NCI-H1105 (cell line): Measurements from ENCODE around the gene UGT1A3.

ENCODE experiments used
- DNase-seq: peaks from one replicate; lab custom pipeline; 2025; lab: John Stamatoyannopoulos, UW

Gene UGT1A3

DNA sequence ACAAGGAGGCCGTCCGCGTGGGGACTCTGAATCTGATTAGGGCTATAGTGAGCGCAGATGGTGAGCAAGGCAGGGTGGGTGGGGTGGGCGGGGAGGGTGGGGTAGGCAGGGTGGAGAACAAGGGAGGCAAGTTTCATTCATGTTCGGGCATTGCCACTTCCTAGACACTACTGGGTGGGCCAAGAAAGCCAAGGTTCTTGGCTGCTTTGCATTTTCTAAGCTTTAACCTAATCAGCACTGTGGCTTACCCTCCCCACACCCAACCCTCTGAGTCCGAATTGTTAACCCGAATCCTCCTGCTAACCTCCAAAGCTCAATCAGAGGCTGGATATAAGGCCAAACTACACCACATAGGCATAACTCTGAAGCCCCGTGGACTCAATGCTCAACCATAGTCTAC lies 67.4 kb downstream of the UGT1A3 start:
- no peak for DNase-seq

DNA sequence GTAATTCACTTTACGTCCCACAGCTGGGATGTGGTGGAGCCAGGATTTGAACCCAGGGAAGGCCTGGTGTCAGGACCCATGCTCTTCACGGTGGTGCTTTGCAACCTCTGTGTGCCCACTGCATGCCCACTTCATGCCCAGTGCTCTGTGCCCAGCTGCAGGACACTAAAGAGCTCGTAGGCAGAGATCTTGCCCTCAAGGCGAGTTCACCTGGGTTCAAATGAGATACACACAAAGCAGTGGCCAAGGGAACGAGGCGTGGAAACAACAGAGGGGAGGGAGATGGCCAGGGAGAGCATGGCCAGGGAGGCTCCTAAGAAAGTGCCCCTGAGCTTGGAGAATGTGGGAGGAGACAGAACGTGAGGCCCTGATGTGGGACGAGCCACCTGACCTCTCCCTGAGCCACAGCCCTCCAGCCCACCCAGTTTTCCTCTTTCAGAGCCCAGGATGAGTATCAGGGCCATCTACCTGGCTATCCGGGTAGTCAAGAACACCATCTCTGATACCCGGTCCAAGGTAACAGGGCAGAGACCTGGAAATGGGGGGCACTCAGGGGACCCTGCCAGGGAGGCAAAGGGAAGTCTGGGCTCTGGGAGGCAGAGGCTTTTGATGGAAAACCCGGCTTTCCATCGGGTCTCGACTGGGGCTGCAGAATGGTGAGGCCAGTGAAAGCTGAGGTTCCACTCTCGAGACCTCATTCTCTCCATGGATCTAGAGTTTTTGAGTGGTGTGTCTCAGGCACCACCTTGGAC lies 69.7 kb downstream of the UGT1A3 start:
- DNase-seq: no peak

DNA sequence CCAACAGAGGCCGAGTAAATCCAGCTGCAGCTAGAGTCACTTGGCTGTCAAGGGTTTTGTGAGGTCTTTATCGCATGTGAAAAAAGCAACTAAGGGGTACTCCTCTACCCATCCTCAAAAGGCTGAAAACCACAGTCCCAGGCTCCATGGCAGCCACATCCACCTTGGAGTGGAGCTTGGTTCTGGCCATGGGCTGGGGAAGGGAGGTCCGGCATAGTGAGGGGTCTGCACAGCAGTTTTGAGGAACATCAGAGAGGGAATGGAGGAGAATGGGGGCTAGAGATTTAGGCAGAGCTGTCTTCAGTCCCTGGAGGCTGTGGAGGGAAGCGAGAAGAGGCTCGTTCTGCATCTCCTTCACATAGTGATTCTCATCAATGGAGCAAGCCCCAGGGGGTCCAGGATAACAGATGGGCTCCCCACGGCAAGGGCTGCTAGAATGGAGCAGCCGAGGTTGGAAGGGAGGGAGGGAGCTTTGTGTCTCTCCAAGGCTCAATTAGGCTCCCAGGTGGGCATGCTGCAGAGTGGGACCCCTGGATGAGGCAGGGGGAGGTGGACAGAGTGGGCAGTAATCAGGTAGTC lies 70.3 kb downstream of the UGT1A3 start:
- no peak for DNase-seq

- no peak for DNase-seq
Measured at GRCh38 chr2:233799716-233800115, 70.9 kb downstream of the UGT1A3 start.

DNA sequence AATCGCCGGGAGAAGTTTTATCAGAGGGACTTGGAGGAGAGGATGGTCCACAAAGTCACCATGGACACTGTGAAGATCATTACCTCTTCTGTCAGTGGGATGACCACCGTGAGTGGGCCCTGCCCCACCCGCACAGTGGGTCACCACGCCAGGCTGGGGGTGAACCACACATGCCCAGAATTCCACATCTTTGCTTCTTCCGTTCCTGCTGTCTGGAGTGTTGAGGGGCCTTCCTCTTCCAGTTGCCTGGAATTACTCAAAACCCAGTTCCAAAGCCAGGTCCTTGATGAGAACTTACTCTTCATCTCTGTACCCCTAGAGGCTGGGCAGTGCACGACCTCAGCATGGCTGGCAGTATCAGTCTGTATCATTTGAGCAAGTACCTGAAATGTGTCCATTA lies 71.4 kb downstream of the UGT1A3 start:
- DNase-seq: no peak

- no peak for DNase-seq
Measured at GRCh38 chr2:233801357-233802131, 72.7 kb downstream of the UGT1A3 start.

DNA sequence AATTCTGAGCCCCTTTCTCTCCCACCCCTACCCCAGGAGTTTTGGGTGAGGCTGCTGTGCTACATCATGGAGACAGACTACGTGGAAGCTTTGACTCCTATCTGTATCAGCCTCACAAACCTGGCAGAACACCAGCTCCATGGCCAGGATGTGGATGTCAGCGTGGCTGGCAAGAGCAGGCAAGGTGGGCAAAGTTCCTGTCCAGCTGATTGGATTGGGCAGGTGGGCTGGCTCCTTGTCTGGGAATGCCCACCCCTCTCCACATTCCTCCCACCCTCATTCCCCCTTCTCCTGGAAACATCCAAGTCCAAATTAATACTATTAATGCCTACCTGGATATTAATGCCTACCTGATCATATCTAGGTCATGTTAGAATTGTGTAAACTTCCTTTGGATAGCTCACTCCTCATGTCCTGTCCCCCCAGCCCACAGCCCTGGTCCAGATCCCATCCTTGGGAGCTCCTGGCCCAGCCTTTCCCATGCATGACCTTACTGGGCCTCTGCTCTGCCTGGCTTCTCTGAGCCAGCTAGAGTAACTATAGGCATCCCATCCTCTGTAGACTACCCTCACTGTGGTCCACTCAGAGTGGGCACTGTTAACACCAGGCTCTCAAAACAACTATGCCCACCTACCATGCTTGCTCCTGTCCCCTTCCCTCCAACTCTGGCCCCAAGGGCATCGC lies 73.4 kb downstream of the UGT1A3 start:
- no peak for DNase-seq

DNA sequence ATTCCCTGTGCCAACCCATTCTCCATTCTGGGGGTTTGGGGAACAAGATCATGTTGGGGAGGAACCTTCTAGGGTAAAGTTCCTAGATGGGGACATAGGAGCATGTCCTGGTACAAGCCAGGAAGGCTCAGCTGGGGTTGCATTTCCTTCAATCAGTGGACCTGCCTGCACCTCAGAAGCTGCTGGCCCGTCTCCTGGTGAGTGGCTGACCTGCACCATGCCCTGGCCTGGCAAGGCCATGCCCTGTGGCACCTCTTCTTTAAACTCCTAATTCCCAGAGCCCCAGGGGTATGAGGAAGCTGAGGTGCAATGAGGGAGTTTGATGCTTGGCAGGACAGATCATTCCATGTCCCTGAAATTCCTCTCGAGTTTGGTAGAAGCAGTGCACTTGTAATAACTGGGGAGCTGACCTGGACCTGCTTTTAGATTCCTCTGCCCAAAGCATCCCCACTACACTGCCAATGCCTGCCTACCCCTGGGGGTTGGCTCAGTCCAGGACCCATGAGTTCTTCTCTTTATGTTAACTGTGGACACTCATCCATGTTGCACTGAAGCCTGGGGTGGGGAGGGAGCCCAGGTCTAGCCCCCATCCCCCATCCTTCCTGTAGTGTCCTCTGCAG lies 74.6 kb downstream of the UGT1A3 start:
- no peak for DNase-seq

GRCh38 chr2:233803994-233804393 lies 75.2 kb downstream of the UGT1A3 start:
- no peak for DNase-seq

DNA sequence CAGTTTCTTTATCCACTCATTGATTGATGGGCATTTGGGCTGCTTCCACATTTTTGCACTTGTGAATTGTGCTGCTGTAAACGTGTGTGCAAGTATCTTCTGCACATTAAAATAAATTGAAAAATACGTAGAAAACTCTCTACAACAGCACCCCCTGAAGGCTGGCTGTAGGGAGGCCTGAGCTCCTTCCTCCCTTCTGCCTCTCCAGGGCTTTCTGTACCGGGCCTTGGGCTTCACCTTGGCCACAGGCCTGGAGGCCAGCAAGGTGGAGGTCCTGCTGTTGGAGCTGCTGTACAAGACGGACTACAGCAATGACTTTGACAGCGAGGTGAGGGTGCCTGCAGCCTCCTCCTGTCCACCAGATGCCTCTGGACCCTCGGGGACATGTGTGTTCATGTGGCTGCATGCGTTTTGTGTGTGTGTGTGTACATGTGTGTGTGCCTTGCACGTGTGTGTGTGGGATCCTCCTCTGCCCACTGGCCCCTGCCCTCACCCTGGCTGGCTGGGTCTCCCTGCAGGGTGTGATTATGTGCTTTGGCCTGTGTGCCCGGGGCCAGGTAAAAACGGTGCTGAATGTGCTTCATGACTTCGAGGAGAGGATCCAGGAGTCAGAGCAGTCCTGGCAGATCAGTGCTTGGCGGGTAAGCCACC lies 78.5 kb downstream of the UGT1A3 start:
- no peak for DNase-seq

DNA sequence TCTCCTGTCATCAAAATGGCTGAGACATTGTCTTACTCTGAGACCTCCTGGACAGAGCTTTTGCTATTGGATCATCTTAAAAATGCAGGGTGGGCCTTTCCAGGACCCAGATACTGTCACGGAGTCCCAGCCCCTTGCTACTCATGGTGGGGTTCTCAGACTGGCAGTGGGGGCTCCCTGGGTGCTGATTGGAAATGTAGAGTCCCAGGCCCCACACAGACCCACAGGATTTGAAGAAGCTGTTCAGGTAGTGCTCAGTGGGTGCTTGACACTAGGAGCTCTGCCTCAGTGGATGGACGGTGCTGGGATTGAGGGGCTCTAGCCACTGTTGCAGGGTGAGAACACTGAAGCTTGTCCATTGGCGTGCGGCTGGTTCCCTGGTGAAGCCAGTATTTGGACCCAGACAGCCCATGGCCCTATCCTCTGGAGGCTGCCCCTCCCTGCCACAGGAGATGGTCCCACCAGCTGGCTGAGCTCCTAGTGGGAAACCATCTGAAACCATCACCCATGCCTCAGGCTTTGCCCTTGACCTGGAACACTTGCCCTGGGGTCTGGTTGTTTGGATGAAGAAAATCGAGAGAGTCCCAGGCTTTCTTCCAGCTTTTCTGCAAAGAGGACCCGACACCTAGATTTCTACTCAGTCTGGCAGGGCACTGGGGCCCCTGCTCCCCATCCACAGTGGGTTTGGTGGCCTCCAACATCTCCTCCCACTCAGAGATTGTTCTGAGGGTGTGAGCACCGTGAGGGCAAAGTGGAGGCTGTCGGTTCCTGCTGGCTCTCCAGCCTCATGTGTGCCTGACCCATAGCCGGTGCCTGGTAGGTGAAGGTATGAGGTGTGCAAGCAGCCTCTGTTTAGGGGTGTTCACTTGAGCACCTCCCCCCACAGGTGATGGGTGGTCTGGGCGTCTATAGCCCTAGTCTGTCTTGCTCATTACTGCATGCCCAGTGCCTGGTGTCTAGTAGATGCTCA lies 79.4 kb downstream of the UGT1A3 start:
- DNase-seq: no peak

GRCh38 chr2:233810385-233810784 lies 81.5 kb downstream of the UGT1A3 start:
- DNase-seq: no peak

DNA sequence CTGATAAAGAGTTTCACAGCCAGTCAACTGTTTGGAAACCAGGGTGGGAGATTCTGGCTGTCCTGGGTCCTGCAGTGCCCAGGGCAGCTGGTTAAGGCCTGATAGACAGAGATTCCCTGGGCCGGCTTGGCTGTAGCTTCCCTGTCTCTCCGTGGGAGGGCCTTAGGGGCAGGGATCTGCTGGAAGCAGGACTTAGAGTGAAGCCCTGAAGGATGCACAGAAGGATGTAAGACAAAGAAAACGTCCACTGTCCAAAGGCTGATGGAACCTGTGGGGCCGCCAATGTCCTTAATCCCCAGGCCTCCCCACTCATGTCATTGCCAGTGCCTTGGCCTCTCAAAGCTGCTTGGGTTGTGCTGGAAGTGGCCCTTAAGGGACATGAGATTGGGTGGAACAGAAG lies 82.2 kb downstream of the UGT1A3 start:
- DNase-seq: no peak

GRCh38 chr2:233811732-233812131 lies 82.9 kb downstream of the UGT1A3 start:
- no peak for DNase-seq

DNA sequence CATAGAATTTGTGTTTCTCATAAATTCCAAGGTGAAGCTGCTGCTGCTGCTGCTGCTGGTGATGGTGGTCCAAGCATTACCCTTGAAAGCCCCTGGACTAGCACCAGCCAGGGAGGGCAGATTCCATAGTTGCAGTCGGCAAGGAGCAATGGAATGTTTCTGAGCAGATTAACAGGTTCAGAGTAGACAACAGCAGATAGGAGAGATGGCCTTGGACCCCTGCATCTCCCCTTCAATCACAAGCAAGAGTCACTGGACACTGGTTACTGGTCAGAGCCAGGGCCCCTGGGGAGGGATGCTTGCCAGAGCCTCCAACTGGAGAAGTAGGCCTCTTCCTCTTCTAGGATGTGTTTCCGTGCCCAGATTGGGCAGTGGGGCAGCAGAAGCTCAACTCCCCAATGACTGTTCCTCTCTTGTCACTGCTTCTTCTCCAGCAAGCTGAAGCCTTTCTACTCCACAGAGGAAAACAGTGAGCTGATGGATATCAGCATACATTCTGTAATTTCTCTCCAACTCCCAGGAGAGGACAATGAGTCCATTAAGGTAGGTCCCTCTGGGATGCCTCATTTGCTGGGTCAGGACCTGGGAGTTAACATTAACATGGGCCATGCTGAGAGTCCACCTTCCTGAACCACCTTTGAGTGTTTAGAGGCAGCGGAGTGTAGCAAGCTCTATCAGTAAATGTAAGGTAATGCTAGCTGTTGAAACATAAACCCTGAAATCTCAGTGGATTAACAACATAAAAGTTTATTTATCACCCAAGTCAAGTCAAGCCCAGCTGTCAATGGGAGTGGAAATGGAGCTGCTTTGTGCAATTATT lies 84.6 kb downstream of the UGT1A3 start:
- DNase-seq: no peak

- no peak for DNase-seq
Measured at GRCh38 chr2:233814056-233814835, 85.4 kb downstream of the UGT1A3 start.

DNA sequence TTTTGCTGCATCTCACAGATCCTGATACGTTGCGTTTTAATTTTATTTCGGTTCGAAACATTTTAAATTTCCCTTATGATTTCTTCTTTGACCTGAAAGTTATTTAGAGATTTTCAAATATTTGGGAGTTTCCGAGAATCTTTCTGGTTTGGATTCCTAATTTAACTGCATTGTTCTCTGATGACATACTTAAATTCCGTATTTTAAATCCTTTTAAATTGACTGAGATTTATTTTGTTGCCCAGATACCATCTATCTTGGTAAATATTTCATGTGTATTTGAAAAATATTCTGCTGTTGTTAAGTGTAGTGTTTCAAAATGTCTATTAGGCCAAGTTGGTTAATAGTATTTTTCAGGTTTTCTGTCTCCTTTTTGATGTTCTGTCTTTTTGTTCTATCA lies 87.0 kb downstream of the UGT1A3 start:
- DNase-seq: no peak

DNA sequence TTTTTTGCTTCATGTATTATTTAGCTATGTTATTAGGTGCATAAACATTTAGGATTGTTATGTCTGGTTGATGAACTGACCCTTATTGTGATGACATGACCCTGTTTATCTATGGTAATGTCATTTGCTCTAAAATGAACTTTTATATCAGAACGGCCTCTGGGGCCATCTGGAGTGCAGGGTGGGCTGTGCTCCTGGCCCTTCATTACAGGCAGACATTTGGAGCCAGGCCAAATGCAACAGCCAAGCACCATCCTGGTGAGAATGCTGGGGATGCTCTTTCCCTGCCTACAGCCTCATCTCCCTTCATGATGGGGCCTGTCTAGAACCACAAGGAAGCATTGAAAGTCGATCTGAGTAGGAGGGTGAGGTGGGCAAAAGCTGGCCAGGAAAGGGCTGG lies 87.5 kb downstream of the UGT1A3 start:
- DNase-seq: peak; percentile 4

DNA sequence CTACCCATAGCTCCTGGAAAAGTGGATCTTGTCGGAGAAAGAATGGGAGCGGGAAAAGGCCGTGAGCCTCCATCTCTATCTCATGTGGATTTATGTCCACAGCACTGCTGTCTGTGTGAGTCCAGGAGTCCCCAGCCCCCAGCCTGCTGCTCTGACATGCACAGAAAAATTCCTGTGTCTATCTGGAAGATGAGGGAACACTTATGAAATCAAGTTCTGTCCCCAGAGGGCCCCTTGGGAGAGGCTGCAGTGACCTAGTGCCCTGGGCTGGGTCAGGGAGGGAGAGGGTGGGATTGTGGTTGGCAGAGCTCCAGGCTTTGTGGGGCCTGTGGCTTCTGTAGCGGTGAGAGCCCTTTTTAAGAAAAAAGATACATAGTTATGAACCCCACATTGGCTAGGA lies 87.9 kb downstream of the UGT1A3 start:
- no peak for DNase-seq
